Fibroblast of the aortic adventitia (primary cell): ENCODE measurements around the gene BCL6. TPM values are rescaled to one million over a fixed set of nuclear protein-coding genes. Genes with fewer than 3 reads are reported as not detected.

Experiments
- DNase-seq: peaks from one replicate; pipeline ENCODE4 v3.0.0-alpha.2; 2010; ENCODE audit warnings: low read depth
- H3K4me3 ChIP-seq: 2 replicates; pipeline ENCODE4 v1.5.1; 2011; ENCODE audit warnings: low read depth, mild to moderate bottlenecking, control low read depth, low read length, moderate library complexity
- CTCF ChIP-seq: IDR thresholded peaks from 2 replicates; pipeline ENCODE4 v1.5.1; 2011; ENCODE audit warnings: mild to moderate bottlenecking, low read length, control low read depth, inconsistent platforms; ENCODE audit not compliant: insufficient read depth
- total RNA-seq: library from RNA; depleted of rRNA; stranded (reverse); fragments of >200 nt; gene quantifications from 2 replicates; pipeline ENCODE4 v1.2.3, GENCODE V29; 2012; ENCODE audit warnings: low replicate concordance

Gene BCL6
- total RNA-seq, 1 donor = 24.8 TPM

GRCh38 chr3:187718802-187719201 is 26.5 kb downstream of the BCL6 start:
- TF ChIP-seq CTCF = no peak
- no peak for DNase-seq
- no peak overlapping the region for H3K4me3 ChIP-seq

- DNase-seq = peak; percentile 57
- H3K4me3 ChIP-seq = no peak overlapping the region
- no peak for TF ChIP-seq CTCF
Measured at GRCh38 chr3:187717572-187717971, 27.7 kb downstream of the BCL6 start.

- H3K4me3 ChIP-seq = no peak overlapping the region
- TF ChIP-seq CTCF = peak; percentile 97
- peak; percentile 82 for DNase-seq
Measured at GRCh38 chr3:187714404-187714979, 30.8 kb downstream of the BCL6 start.

GRCh38 chr3:187713504-187713903 is 31.8 kb downstream of the BCL6 start:
- no peak for TF ChIP-seq CTCF
- DNase-seq = peak; percentile 60
- no peak overlapping the region for H3K4me3 ChIP-seq

GRCh38 chr3:187709155-187709554 is 36.1 kb downstream of the BCL6 start:
- no peak for TF ChIP-seq CTCF
- no peak overlapping the region for H3K4me3 ChIP-seq
- DNase-seq = no peak

GRCh38 chr3:187708696-187709095 is 36.6 kb downstream of the BCL6 start:
- TF ChIP-seq CTCF = no peak
- no peak for DNase-seq
- no peak overlapping the region for H3K4me3 ChIP-seq

- no peak for DNase-seq
- TF ChIP-seq CTCF = no peak
- H3K4me3 ChIP-seq = no peak overlapping the region
Measured at GRCh38 chr3:187706971-187707370, 38.3 kb downstream of the BCL6 start.
